DND-41 (cell line): Measurements from ENCODE around the gene MACROD2.

ENCODE experiments used
- ATAC-seq: fragments of 200-7000 bp; cut with Tn5 transposase; 3 replicates; pipeline ENCODE4 v1.9.1; 2021; ENCODE audit warnings: low read depth; ENCODE audit not compliant: insufficient read depth
- DNase-seq: peaks from one replicate; pipeline ENCODE4 v3.0.0-alpha.2; 2020
- H2AFZ ChIP-seq: 2 replicates; pipeline ENCODE4 v1.6.0; 2012; ENCODE audit warnings: low read depth, low read length
- H3K27ac ChIP-seq: 2 replicates; pipeline ENCODE4 v1.5.1; 2012; ENCODE audit warnings: low read length, inconsistent platforms
- H3K27me3 ChIP-seq: fragments of 200-600 bp; sonication (generic); 2 replicates; pipeline ENCODE4 v1.6.0; 2012; ENCODE audit warnings: low read length, mild to moderate bottlenecking, inconsistent platforms; ENCODE audit not compliant: insufficient read depth, poor library complexity
- H3K36me3 ChIP-seq: 2 replicates; pipeline ENCODE4 v1.5.1; 2012; ENCODE audit warnings: low read length, inconsistent platforms; ENCODE audit not compliant: insufficient read depth
- H3K4me1 ChIP-seq: 2 replicates; pipeline ENCODE4 v1.5.1; 2012; ENCODE audit warnings: mild to moderate bottlenecking, low read length; ENCODE audit not compliant: insufficient read depth
- H3K4me2 ChIP-seq: 2 replicates; pipeline ENCODE4 v1.6.0; 2012; ENCODE audit warnings: mild to moderate bottlenecking, moderate library complexity, low read length, inconsistent platforms; ENCODE audit not compliant: insufficient read depth
- H3K4me3 ChIP-seq, 2 experiments: fragments of 200-600 bp in 1 of 2; shearing (Covaris generic) in 1 of 2; 2 replicates each; pipeline ENCODE4 v1.5.1; 2012 to 2016; ENCODE audit warnings: inconsistent platforms in 2 of 2, low read length in 2 of 2, mild to moderate bottlenecking in 2 of 2, low read depth in 1 of 2, moderate library complexity in 1 of 2
- H3K79me2 ChIP-seq: 2 replicates; pipeline ENCODE4 v1.6.0; 2012; ENCODE audit warnings: low read length, inconsistent platforms; ENCODE audit not compliant: insufficient read depth
- H3K9ac ChIP-seq: 2 replicates; pipeline ENCODE4 v1.6.0; 2012; ENCODE audit warnings: low read depth, mild to moderate bottlenecking, inconsistent platforms, low read length, moderate library complexity
- H3K9me3 ChIP-seq: 2 replicates; pipeline ENCODE4 v1.5.1; 2012; ENCODE audit warnings: low read length, moderate library complexity, mild to moderate bottlenecking, inconsistent platforms; ENCODE audit not compliant: insufficient read depth, severe bottlenecking
- H4K20me1 ChIP-seq: 2 replicates; pipeline ENCODE4 v1.6.0; 2012; ENCODE audit warnings: low read length; ENCODE audit not compliant: insufficient read depth
- EZH2 ChIP-seq: IDR thresholded peaks from 3 replicates; pipeline ENCODE4 v1.6.1; 2012; ENCODE audit warnings: borderline replicate concordance, low read depth, mild to moderate bottlenecking, moderate library complexity, low read length, inconsistent platforms; ENCODE audit not compliant: severe bottlenecking
- TF ChIP-seq, protein P1 (sequence below): IDR thresholded peaks from 2 replicates; pipeline ENCODE4 v1.5.1; 2012; ENCODE audit warnings: borderline replicate concordance, low read length, moderate library complexity, mild to moderate bottlenecking; ENCODE audit not compliant: poor library complexity, severe bottlenecking; ENCODE audit errors: extremely low read depth

The MACROD2 gene

DNA sequence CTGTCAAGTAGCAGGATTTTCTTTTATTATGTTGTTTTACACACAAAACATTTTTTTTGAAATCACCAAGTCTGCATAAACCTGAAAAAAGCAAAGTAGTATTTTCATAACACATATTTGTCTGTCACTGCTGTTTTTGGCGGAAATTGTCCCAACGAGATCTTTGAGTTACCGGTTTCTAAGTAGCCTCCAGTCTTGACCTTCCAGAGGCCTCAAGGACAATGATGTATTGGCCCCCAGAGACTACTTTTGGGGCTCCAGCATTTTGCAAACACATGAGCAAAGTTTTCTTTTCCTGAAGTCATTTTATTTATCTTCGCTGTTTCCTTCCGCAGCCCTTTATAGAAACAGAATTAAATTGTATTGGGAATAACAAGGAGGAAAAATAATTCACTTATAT, 1715.3 kb downstream of the MACROD2 start:
- ATAC-seq: no peak
- Histone ChIP-seq H3K9me3 (no peaks in the 10 kb centered on the region), H3K27me3 (peaks cover 3% of the 10 kb centered on the region), H3K27ac (no peak overlapping the region), H4K20me1 (no peaks in the 10 kb centered on the region), H2AFZ (no peak overlapping the region), H3K4me2 (no peak overlapping the region), H3K4me1 (no peaks in the 10 kb centered on the region), H3K9ac (no peak overlapping the region), H3K36me3 (no peaks in the 10 kb centered on the region), H3K4me3 (no peak overlapping the region), H3K79me2 (no peaks in the 10 kb centered on the region)
- no peak for DNase-seq
- TF ChIP-seq EZH2: no peak
- TF ChIP-seq, protein P1, sequence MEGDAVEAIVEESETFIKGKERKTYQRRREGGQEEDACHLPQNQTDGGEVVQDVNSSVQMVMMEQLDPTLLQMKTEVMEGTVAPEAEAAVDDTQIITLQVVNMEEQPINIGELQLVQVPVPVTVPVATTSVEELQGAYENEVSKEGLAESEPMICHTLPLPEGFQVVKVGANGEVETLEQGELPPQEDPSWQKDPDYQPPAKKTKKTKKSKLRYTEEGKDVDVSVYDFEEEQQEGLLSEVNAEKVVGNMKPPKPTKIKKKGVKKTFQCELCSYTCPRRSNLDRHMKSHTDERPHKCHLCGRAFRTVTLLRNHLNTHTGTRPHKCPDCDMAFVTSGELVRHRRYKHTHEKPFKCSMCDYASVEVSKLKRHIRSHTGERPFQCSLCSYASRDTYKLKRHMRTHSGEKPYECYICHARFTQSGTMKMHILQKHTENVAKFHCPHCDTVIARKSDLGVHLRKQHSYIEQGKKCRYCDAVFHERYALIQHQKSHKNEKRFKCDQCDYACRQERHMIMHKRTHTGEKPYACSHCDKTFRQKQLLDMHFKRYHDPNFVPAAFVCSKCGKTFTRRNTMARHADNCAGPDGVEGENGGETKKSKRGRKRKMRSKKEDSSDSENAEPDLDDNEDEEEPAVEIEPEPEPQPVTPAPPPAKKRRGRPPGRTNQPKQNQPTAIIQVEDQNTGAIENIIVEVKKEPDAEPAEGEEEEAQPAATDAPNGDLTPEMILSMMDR: no peak

DNA sequence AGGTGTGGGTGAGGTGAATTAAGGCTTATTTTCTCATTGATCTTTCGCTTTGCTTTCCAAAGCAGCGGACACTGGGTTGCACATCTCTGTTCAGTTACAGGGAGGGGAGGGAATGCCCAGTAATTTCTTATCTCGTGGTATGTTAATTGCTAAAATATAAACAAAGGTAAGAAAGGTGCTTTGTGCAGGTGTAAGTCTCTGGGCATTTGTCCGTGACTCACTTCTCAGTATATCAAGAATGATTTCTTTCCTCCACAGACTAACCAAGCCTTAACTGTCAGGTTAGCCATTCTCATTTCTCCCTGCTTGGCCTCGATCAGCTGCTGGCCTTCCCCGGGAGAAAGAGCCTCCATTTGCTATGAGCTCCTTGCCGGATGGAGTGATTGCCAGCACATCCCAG, 1715.9 kb downstream of the MACROD2 start:
- no peak overlapping the region for H3K9ac ChIP-seq
- TF ChIP-seq EZH2: no peak
- TF ChIP-seq, protein P1: no peak
- H3K79me2 ChIP-seq: no peaks in the 10 kb centered on the region
- peaks cover 3% of the 10 kb centered on the region for H3K27me3 ChIP-seq
- no peaks in the 10 kb centered on the region for H4K20me1 ChIP-seq
- no peak for DNase-seq
- no peaks in the 10 kb centered on the region for H3K4me1 ChIP-seq
- H3K9me3 ChIP-seq: no peaks in the 10 kb centered on the region
- no peak overlapping the region for H3K4me3 ChIP-seq
- H3K4me2 ChIP-seq: no peak overlapping the region
- no peak overlapping the region for H2AFZ ChIP-seq
- H3K36me3 ChIP-seq: no peaks in the 10 kb centered on the region
- ATAC-seq: no peak
- H3K27ac ChIP-seq: no peak overlapping the region

DNA sequence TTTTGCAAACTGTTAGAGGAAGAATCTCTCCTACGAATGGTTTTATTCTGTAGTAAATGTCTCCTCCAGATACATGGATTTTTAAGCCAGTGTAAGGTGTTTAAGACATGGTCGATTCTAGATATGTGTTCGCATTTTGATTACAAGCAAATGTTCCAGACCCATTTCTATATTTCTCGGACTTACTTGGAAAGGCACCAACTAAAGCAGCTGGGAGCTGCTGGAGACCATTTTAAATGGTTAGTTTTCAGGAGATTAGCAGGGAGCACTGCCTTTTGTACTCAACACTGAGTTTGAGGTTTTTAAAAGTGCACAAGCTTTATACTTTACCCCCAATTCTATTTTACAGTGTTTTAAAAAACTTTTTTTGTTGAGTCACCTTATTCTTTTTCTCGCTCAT, 1720.9 kb downstream of the MACROD2 start:
- ATAC-seq (no peak), DNase-seq (no peak)
- no peaks in the 10 kb centered on the region for H3K36me3 ChIP-seq
- no peaks in the 10 kb centered on the region for H3K79me2 ChIP-seq
- no peak for TF ChIP-seq EZH2
- TF ChIP-seq, protein P1: no peak
- H3K9ac ChIP-seq: no peak overlapping the region
- no peak overlapping the region for H3K27ac ChIP-seq
- H3K27me3 ChIP-seq: peaks cover 6% of the 10 kb centered on the region
- H2AFZ ChIP-seq: no peak overlapping the region
- no peak overlapping the region for H3K4me3 ChIP-seq
- H3K9me3 ChIP-seq: no peaks in the 10 kb centered on the region
- H3K4me2 ChIP-seq: no peak overlapping the region
- no peaks in the 10 kb centered on the region for H3K4me1 ChIP-seq
- H4K20me1 ChIP-seq: no peaks in the 10 kb centered on the region

DNA sequence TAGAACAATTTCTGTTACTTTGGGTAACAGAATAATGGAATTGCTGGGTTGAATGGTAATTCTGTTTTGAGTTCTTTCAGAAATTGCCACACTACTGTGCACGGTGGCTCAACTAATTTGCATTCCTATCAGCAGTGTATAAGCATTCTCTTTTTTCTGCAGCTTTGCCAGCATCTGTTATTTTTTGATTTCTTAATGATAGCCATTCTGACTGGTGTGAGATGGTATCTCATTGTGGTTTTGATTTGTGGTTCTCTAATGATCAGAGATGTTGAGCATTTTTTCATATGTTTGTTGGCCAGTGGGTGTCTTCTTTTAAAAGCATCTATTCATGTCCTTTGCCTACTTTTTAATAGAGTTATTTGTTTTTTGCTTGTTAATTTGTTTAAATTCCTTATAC, 1731.1 kb downstream of the MACROD2 start:
- Histone ChIP-seq H3K4me2 (no peak overlapping the region), H3K27ac (no peak overlapping the region), H3K9ac (no peak overlapping the region), H3K27me3 (no peaks in the 10 kb centered on the region), H4K20me1 (no peaks in the 10 kb centered on the region), H3K4me3 (no peak overlapping the region), H3K36me3 (no peaks in the 10 kb centered on the region), H3K9me3 (no peaks in the 10 kb centered on the region), H3K79me2 (no peaks in the 10 kb centered on the region), H2AFZ (no peak overlapping the region), H3K4me1 (no peaks in the 10 kb centered on the region)
- no peak for ATAC-seq
- TF ChIP-seq EZH2: no peak
- TF ChIP-seq, protein P1: no peak
- no peak for DNase-seq
